Amniotic epithelial cell (primary cell): ENCODE data around the gene RBPJ.
A peak's percentile ranks its signal among the peaks of the same experiment; 100 is the strongest.
"Not testable (repeated sequence)": the region's sequence is repeated elsewhere in the genome, so short reads cannot be mapped to it uniquely, and the experiment has no call there.

Experiments used
- DNase-seq: peaks from one replicate; pipeline ENCODE4 v3.0.0-alpha.2; 2010; ENCODE audit warnings: low read depth

Gene RBPJ

DNA sequence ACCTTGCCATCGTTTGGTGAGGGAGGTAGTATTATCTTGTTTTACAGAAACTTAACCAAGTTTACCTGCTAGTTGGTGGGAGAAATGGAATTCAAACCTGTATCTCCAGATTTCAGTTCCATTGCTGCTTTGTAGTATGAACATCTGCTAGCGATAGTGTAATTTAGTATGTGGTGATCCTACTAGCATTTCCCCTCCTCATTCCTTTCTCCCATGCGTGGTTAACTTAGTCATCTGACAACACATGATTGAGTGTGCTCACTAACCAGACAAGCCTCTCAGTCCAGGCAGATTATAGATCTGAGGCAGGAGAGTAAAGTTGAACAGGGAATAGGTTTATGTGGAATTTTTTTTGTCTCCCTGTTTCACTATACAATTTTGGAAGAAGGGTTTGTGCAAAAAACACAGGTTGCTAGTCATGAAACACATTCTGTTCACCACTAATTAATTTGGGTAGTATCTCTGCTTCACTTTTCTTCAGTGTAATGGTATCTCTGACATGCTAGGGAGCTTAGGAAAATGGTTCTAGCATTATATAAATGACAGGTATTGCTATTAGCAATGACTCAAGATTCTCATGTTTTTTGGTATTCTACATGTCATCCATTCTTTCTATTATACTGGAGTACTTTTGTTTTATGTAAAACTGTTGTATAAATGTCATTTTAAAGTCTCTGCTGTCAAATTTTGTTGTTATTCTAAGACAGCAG is 21.7 kb downstream of the RBPJ start:
- peak; percentile 95 for DNase-seq

DNA sequence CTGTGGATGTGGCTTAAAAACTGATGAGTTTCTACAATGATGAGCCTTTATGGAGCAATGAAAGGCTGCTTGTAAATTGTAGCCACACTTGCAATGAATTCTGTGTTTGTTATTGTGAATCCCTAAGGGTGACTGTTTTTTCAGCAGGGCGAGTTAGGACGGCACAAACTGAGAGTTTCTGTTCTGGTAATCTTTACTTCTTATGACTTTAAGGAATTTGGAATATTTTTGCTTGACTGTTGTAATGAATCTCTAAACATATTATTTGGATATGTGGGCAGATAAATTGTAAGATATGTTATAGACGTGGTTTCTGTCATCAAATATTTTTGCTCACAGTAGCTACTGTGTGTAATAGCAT is 22.2 kb downstream of the RBPJ start:
- DNase-seq = peak; percentile 61

DNA sequence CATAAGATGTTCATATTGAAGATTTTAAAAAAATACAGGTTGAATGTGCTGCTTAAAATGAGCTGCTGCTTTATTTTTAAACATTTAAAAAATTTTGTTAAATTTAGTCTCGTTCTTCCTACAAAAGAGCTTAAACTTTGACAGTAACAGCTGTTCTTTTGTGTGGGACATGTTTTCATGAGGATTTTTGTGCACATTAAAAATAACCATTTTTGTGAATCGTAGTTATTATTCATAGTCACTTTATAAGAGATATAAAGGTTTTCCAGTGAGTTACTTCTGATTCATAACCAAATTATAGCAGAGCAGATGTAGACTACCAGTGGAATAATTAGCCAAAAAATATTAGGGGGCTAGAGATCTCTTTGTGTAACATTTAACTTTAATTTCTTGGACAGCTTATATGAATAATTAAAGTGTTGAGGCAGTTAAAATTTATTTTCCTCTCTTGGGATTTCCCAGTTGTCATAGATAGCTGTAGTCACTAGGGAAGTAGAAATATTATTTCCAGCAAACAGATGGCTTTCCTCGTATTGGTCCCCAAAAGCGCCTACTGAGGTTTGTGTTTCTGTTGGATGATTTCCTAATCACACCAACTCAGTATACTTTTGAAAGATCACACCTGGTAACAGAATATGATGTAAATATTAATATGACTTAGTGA is 24.2 kb downstream of the RBPJ start:
- DNase-seq = no peak

DNA sequence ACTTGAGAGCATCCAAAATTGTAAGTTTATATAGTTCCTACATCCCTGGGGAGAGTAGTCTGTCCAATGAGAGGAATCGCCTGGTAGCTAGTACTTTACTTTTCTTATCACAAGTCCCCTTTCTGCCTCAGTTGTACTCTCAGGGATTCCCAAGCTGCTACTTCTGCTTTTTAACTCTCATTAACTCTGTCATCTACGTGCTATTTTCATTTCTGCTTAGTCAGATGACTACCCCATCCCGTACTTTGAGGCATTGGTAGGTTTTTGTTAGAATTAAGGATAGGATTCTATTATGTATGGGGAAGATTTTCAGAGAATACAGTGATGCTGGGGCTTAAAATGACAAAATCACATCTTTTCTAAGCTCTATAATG is 24.7 kb downstream of the RBPJ start:
- no peak for DNase-seq

DNA sequence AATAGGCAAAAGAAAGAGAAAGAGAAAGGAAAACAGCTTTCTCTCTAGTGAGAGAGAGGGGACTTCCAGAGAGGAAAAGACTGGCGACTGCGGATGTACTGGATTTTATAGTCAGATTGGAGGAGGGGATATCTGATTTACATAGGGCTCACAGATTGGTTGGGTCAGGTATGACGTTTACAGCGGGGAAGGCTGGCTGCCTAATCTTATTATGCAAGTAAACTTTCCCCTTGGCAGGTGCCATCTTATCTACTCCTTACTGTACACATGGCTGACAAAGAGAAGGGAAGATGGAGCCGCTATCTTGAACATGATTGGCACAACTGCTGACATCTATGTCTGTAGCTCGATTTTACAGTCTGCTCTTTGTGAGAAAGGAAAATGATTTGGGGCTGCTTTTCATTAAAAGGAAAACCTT is 25.4 kb downstream of the RBPJ start:
- no peak for DNase-seq

DNA sequence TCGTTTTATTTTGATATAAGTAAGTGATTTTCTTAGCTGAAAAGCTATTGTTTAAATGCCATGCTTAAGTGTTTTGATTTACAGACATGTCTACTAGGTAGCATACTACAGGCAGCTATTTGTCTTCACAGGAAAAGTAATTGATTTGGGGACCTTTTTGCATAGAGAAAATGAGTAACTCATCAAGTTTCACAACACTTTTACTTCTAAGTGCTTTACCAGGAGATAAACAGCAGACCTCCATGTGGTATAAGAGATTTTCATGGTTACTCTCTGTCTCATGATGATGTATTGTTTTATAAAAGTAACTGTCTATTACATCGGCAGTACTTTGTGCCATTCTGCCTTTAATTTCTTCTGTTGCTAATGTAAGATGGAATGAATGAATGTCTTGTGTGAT is 28.7 kb downstream of the RBPJ start:
- peak; percentile 59 for DNase-seq

DNA sequence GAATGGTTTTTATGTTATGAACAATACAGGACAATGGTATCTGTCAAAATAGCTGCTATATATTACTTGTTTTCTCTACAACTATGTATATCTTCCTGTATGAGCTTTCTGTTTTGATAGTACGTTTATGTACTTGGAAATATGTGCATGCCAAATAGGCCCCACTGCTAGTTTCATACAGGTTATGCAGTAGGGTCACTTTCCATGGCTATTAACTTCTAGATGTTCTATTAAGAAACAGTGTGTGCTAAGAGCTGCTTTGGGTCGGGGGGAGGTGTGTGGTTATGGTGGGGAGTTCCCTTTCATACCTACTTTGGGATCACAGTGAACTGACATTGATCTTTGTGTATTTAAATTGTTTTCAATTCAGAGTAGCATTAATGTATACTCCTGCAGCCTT is 30.9 kb downstream of the RBPJ start:
- DNase-seq = no peak

DNA sequence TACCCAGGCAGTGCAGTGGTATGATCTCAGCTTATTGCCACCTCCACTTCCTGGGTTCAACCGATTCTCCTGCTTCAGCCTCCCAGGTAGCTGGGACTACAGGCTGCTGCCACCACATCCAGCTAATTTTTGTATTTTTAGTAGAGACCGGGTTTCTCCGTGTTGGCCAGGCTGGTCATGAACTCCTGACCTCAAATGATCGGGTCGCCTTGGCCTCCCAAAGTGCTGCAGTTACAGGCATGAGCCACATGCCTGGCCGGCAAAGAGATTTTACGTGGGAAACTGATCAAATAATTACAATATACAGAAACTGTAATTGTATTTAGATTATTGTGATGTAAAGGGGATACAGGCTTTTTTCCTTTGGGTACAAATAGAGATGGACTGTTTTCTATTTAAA is 33.7 kb downstream of the RBPJ start:
- DNase-seq = no peak

DNA sequence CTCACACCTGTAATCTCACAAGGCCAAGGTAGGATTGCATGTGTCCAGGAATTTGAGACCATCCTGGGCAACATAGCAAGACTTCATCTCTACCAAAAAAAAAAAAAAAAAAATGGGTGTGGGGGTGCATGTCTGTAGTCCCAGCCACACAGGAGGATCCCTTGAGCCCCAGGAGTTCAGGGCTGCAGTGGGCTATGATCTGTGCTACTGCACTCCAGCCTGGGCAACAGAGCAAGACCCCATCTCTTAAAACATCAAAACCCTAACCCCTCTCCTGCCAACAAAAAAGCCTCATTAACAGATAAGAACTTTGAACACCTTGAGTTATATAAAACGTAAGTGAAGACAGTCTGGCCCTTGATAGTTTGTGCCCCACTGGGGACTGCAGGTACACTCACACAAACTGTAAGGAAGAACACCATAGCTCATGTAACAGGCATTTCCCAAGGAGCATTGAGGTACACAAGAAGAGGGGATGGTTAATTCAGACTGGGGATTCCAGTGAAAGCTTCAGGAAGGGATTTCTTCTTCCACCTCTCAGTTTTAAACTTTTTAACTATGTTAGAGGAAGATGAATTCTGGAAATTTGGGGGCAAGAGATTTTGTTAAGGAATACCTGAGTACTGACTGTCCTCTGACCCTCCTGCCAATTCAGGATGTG is 34.7 kb downstream of the RBPJ start:
- DNase-seq = no peak

DNA sequence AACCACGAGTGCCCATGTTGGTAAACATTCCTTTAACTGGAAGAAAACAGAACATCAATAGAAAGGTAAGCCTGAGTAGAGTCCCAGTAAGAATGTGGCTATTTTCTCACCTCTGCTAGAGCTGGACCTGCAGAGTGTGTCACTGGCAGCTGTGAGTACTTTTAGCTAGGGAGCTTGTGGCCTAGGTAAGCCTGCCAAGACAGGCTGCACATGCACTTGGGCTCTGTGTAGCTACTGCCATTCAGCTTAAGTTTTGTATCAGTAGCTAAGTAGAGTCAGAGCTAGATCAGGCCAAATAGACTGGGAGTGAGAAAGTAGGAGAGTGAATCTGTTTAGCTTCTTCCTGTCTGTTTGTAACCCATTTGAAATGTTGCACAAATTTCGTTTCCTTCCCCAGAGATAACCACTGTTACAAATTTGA is 35.3 kb downstream of the RBPJ start:
- DNase-seq = no peak

DNA sequence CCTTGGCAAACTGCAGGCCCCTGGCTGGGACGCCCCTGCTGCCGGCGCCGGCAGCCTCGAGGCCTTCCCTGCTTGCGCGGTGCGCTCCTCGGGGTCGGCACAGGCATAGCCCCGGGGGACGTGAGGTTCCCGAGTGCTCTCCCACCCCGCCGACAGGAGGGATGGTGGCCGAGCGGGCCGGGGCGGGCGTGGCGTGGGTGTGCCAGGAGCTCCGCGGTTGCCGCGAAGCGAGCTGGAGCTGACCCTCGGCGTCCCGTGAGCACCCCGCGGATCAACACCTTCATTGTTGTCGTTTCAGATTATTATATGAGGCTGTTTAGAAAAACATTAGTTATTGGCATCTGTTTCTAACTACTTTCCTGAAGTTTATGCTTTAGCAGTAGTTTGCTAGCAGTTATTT is 38.7 kb downstream of the RBPJ start:
- not testable (repeated sequence) for DNase-seq

DNA sequence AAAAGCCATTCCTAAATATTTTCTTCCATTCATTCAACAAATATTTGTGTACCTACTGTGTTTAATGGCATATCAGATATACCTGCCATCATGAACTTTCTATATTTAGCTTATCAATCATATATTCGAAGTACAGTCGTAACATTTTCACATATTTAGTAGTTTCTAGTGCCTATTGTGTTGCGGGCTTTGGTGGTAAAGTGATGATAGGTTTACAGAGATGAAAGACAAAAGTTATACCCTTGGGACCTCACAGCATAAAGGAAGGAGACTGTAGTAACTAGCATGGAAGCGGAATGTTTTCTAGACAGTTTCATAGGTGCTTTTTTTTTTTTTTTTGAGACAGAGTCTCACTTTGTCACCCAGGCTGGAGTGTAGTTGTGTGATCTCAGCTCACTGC is 39.5 kb downstream of the RBPJ start:
- no peak for DNase-seq

DNA sequence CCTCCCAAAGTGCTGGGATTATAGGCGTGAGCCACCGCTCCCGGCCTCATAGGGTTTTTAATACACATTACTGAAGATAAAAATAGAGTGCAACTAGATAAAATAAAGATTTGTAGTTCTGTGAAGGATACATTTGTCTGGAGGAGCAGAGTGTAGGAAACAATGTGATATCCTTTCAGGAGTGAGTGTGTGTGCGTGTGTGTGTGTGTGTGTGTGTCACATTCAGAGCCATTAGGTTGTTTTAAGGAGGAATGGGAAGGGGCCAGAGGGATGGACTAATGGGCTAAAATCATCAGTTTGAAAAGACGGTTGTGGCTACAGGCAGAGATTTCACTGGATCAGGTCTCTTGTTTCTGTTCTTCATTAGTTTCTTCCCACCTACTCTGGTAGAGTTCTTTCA is 40.0 kb downstream of the RBPJ start:
- no peak for DNase-seq

DNA sequence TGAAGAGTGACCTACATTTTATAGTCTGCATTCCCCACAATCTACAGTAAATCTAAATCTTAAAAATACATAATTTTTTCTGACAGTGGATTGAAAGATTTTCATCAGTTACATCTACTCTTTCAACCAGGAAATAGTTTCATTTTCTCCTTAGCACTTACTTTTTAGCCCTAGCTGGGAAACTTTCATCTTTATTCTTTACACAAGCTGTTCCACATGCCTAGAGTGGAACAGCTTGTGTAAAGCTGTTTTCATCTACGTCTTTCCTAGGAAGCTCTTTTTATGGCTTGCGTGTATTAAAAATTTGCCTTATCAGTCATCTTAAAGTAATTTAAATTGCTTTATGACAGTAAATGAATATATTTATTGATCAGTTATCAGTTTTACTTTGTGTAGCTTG is 40.5 kb downstream of the RBPJ start:
- no peak for DNase-seq

DNA sequence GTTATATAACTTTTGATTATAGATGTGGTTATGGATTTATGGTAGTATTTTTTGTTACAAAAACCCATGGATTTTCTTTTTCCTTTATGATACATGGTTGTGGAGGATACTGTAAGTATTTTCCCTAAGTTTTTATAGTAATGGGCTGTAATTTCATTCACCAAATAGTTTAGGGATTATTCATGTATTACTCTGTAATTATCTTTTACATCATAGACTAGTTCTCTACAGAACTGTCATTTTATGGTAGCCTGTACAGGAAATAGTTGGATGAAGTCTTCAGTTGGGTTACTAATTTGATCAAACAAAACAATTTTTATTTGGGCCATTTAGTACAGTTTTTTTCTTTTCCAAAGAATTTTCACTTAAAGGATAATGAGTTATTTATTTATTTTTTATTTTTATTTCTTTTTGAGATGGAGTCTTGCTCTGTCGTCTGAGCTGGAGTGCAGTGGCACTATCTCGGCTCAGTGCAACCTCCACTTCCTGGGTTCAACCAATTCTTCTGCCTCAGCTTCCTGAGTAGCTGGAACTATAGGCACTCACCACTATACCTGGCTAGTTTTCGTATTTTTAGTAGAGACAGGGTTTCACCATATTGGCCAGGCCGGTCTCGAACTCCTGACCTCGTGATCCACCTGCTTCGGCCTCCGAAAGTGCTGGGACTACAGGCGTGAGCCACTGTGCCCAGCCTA is 42.1 kb downstream of the RBPJ start:
- no peak for DNase-seq

DNA sequence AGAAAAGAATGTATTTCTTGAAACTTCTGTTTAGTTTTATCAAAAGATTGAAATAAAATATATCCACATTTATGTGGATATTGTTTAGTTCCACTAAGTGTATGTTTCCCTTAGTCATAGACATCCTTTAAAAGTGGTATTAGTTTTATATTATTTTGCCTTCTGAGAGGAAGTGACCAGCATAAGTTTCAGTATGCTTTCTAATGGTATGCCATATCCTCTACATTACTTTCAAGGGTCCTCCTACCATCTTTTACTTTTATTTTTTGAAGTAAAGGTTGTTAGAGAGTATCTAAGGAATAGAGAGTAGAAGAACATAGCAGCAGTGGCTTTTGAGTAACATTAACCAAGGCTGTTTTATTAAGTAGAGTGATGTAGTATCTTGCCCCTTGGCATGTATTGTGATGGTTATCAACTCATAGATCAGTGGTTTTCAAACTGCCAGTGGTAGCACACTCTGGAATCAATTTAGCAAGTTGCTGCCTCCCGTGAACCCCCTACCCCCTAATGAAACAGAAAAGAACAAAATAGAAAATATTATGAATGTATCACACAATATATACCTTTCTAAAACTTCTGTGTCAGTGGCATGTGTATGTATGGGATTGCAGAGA is 44.8 kb downstream of the RBPJ start:
- DNase-seq = no peak

DNA sequence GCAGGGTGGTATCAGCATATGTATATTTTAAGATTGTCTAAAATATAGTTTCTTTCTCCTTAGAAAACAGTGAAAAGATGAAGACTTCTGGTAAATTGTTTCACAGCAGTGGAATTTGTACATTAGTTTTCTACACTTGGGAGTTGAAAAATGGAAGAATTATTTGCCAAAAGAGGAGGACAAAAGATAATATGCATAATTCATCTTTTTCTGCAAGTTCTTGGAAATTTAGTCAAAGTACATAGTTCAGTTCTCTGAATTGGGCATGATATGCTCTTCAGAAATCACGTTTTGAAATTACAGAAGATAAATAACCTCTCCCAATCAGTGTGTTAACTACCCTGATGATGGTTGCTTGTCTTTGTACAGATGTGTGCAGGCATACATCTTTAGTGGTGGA is 47.0 kb downstream of the RBPJ start:
- DNase-seq = no peak

DNA sequence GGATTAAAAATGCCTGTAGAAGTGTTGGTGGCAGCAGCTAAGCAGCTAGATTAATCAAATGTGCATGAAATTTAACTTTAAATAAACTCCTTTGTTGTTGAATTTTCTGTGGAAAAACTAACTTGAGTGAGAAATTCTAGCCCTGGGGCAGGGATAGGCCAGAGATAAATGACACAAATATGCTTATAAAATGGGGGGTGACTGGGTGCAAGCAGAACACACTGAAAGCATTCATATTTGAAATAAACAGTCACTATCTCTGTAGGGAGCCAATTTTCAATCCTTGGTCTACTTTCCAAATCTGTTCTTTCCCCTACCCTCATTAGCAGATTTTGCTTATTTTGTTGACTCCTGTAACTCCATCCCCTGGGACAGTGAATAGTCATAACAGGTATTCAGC is 47.9 kb downstream of the RBPJ start:
- no peak for DNase-seq

DNA sequence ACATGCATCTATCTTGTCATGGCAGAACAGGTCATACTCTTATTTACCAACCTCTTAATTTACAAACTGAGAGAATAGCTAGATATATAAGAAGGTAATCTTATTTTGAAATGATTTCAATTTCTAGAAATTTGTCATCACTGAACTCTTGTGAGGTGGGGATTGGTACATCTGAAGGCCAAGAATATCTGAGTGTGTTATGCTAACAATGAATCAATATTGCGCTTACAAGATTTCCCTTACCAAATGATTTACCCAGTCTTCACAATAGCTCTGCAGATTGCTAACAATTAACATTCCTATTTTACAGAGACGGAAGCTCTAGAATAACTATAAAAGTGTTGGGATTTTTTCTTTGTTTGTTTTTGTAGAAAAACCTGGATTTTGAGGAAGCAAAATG is 48.3 kb downstream of the RBPJ start:
- no peak for DNase-seq

DNA sequence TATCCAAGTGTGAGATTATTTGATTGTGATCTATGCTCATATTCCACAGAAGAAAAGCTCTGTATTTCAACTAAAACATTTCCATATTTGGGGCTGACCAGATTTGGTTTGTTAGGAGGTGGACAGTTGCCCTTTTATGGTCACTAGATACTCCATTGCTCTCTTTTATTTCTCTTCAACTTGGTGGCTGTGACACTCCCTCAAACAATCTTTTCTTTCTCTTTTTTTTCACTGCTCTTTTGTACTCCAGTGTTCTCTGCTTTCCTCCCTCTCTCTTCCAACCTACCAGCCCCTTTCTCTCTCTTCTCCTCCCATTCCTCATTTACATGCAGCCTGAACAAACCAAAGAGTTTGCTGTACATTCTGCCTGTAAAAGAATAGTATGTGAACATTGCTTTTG is 48.8 kb downstream of the RBPJ start:
- DNase-seq = peak; percentile 7

DNA sequence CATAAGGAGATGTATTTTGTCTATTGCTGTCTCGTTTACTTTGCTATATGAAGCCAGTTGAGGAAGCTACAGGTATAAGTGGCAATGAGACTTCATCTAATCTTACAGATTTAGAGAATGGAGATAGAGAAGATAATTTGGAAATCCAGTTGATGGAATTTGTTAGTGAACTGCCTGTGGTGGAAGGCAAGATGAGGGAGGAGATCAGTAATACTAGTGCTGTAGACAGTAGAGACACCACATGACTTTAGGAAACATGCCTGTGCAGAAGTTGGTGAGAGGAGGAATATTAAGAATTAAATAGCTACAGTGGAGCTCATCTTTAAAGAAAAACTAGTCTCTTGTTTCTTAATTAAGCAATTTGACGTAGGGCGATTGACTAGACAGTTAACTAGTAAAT is 51.3 kb downstream of the RBPJ start:
- DNase-seq = no peak

DNA sequence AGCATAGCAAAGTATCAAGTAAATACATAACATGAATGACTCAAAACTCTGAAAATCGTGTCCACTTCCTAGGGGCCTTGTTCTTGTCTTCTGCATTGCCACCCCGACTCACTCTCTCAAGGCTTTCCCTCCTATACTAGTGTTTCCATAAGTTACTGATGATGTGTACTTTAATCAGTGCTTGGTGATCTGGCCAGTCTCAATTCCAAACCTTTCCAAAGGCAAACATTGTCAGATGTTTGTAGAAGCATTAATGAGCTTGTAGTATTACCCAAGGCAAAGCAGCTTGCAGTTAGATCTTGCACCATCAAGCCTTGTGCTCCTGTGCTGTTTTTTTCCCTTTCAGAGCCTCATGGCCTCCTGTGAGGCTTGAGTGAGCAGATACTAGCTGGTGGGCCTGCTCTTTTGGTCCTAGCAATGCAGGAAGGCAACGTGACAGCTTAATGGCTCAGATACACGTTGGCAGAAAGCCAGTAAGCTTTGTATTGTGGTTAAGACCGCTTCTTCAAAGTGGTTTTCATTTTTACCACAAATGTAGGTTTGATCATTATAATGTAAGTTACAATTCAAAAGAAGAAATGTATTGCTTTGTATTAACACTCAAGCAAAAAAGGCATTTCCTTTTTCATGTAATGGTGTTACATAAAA is 51.8 kb downstream of the RBPJ start:
- DNase-seq = peak; percentile 92
